Adrenal gland (tissue), 12 donors: ENCODE measurements around the gene SULF2. TPM values are rescaled to one million over a fixed set of nuclear protein-coding genes. Genes with fewer than 3 reads are reported as not detected.

Source experiments
- DNase-seq, 7 donors: peaks; one replicate each; pipeline ENCODE4 v3.0.0-alpha.2; 2019 to 2020
- H3K27ac ChIP-seq, 5 donors: fragments of 200-600 bp; sonication (generic) in 4 of 5; 1 replicate in 3 of 5; 2 replicates in 2 of 5; pipeline versions ENCODE4 v1.5.1 to v1.8.0; 2016 to 2020; ENCODE audit warnings: mild to moderate bottlenecking in 1 of 5
- H3K27me3 ChIP-seq: fragments of 200-600 bp; 2 replicates; pipeline ENCODE4 v1.8.0; 2021
- H3K36me3 ChIP-seq, 2 donors: fragments of 200-600 bp; replicated peaks in 1 of 2; 1 replicate in 1 of 2; 2 replicates in 1 of 2; pipeline versions ENCODE4 v1.5.1 to v1.8.0; 2018 to 2022
- H3K4me1 ChIP-seq, 2 donors: fragments of 200-600 bp; replicated peaks in 1 of 2; 1 replicate in 1 of 2; 2 replicates in 1 of 2; pipeline versions ENCODE4 v1.5.1 to v1.8.0; 2018 to 2021
- H3K4me3 ChIP-seq, 4 donors: fragments of 200-600 bp; sonication (generic) in 3 of 4; one replicate each; pipeline ENCODE4 v1.5.1; 2016 to 2018
- H3K9me3 ChIP-seq, 3 donors: fragments of 200-600 bp; sonication (generic) in 1 of 3; replicated peaks in 1 of 3; 1 replicate in 2 of 3; 2 replicates in 1 of 3; pipeline versions ENCODE4 v1.5.1 to v1.8.0; 2016 to 2021
- CTCF ChIP-seq, 6 experiments: fragments of 450-650 bp in 4 of 6; fragments of 200-600 bp in 2 of 6; sonication (generic) in 1 of 6; IDR thresholded peaks; 1 replicate in 5 of 6; 2 replicates in 1 of 6; pipeline versions ENCODE4 v1.5.1 to v1.8.0; 2016 to 2021; ENCODE audit warnings: antibody characterized with exemption in 6 of 6, mild to moderate bottlenecking in 2 of 6, moderate library complexity in 1 of 6
- POLR2A ChIP-seq, 2 donors: fragments of 450-650 bp; IDR thresholded peaks; one replicate each; pipeline ENCODE4 v1.6.1; 2017; ENCODE audit warnings: antibody characterized with exemption in 2 of 2, mild to moderate bottlenecking in 2 of 2, moderate library complexity in 1 of 2
- WGBS, 4 donors: extraction: QIAGEN DNeasy Blood & Tissue Kit in 2 of 4; methylation state at CpG; one replicate each; pipeline versions ENCODE4 v1.1.5 to v1.1.7; 2013 to 2017; 5-methylcytosine and 5-hydroxymethylcytosine counted together
- intact Hi-C, 2 donors: fragments of 100-400 bp; cut with DNase I; formaldehyde crosslinking; loops; one replicate each; pipeline versions ENCODE4 v1.14.1 to v1.15.0; 2022 to 2023
- polyA plus RNA-seq, 3 donors: library from polyadenylated mRNA; stranded (reverse); fragments of 200-250 nt in 2 of 3; fragments of 350-450 nt in 1 of 3; fragmentation: Illumina TruSeq in 1 of 3; extraction: RNeasy Lipid Tissue Mini Kit (QIAGEN cat#74804) in 1 of 3; gene quantifications; one replicate each; pipeline ENCODE4 v1.2.3, GENCODE V29; 2013 to 2014
- total RNA-seq, 9 donors: library from RNA; depleted of rRNA in 4 of 9; stranded (reverse); fragments of >200 nt in 4 of 9; fragments of 120-200 nt in 1 of 9; fragmentation: NEBNext Ultra II Directional in 1 of 9; extraction: Animal tissue kit (Norgen Biotek cat#: 25700) in 1 of 9; gene quantifications; one replicate each; pipeline versions ENCODE4 v1.1.0 to v1.2.4, GENCODE V29; 2013 to 2023
- donor health status: healthy with polysubstance abuse.
- donor health status: Bipolar disorder and iron deficiency.
- donor health status: DM: yes; HTN: yes; CAD: no.
- donor health status: DM: no; HTN: no; CAD: no.
- donor health status: DM: no; HTN: no; CAD: no.
- donor health status: DM: yes; HTN: yes; CAD: no.

SULF2 gene
- total and polyA plus RNA-seq, 12 donors = 13.5 to 42.5 (median 25.6) TPM

DNA sequence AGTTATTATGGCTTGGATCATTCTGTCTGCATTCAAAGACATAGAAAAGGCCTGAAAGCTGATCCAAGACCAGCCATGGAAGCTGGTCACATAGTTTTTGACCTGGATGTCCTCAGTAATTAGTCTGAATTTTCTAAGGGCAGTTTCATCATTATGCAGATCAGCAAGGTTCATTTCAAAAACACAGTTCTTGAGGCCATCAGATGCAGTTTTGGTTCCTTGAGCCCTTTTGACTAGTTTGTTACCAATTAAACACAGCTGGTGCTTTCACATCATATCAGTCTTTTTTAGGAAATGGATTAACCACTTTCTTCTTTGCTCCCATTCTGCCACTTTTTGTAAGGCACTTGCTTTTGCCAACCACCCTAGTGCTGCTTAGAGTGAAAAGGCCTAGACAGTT, 154.2 kb downstream of the SULF2 start:
- Histone ChIP-seq H3K27me3 (no peaks in the 10 kb centered on the region), H3K36me3 (peaks cover 0 to 29% of the 10 kb centered on the region in 2 donors), H3K4me1 (no peaks in the 10 kb centered on the region), H3K4me3 (no peak overlapping the region), H3K9me3 (no peaks in the 10 kb centered on the region), H3K27ac (no peak overlapping the region)
- TF ChIP-seq POLR2A (IDR thresholded peaks at IDR 0.05) (no peak), CTCF (IDR thresholded peaks at IDR 0.05) (no peak)
- DNase-seq = no peak
- intact Hi-C loops = no loop called here

DNA sequence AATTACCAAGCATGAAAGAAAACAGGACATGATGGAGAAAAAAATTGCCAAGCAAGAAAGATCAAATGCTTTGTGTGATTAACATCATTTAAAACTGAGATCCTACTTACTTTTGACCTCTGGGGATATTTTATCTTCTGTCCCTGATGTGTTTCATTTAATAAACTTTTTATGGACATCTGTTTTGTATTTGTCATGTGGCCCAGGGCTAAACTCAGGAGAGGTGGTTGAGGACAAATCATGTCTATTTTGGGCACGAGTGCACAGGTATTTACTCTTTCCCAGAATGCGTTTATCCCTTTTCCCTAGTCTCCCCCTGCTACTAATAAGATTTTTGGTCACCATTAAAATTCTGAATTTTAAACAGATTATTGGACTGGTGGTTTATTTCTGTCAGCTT, 155.4 kb downstream of the SULF2 start:
- no peak overlapping the region for H3K4me3 ChIP-seq
- H3K27ac ChIP-seq = no peak overlapping the region
- intact Hi-C loops = loop anchor here (10.0 kb wide), 3 partner anchors 225 to 435 kb away; no protein-coding TSS in a partner anchor
- WGBS, 4 donors = 84 to 98% (median 88%) methylated on average over 2 of the region's 2 CpGs
- no peak for DNase-seq
- H3K36me3 ChIP-seq = peaks cover 0 to 20% of the 10 kb centered on the region in 2 donors
- TF ChIP-seq POLR2A (IDR thresholded peaks at IDR 0.05) = no peak
- no peak for TF ChIP-seq CTCF (IDR thresholded peaks at IDR 0.05)
- no peaks in the 10 kb centered on the region for H3K9me3 ChIP-seq
- no peaks in the 10 kb centered on the region for H3K27me3 ChIP-seq
- H3K4me1 ChIP-seq = no peaks in the 10 kb centered on the region

GRCh38 chr20:47627540-47627939, 157.7 kb downstream of the SULF2 start:
- no peak overlapping the region for H3K4me3 ChIP-seq
- no peaks in the 10 kb centered on the region for H3K27me3 ChIP-seq
- no peak for DNase-seq
- WGBS, 4 donors = 79 to 99% (median 93%) methylated on average over 4 of the region's 4 CpGs
- H3K27ac ChIP-seq = no peak overlapping the region
- H3K9me3 ChIP-seq = no peaks in the 10 kb centered on the region
- TF ChIP-seq POLR2A (IDR thresholded peaks at IDR 0.05) = no peak
- TF ChIP-seq CTCF (IDR thresholded peaks at IDR 0.05) = no peak
- intact Hi-C loops = loop anchor here (10.0 kb wide), 3 partner anchors 223 to 433 kb away; no protein-coding TSS in a partner anchor
- no peaks in the 10 kb centered on the region for H3K4me1 ChIP-seq
- peaks cover 0 to 15% of the 10 kb centered on the region in 2 donors for H3K36me3 ChIP-seq

DNA sequence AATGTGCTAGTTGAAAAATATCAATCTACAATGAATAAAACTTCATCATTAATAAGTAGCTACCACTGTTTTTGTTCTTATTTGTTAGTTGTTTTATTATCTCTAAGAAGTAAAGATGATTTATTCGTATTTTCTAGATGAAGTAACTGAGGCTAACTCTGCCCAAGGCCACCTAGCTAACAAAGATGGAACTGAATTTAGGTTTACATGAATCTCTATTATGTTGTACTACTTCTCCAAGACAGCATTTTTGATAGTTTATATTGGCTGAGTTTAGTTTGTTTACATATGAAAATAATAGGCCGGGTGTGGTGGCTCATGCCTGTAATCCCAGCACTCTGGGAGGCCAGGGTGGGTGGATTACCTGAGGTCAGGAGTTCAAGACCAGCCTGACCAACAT, 162.1 kb downstream of the SULF2 start:
- no peaks in the 10 kb centered on the region for H3K9me3 ChIP-seq
- no peaks in the 10 kb centered on the region for H3K27me3 ChIP-seq
- no peaks in the 10 kb centered on the region for H3K4me1 ChIP-seq
- TF ChIP-seq POLR2A (IDR thresholded peaks at IDR 0.05) = no peak
- no peak for TF ChIP-seq CTCF (IDR thresholded peaks at IDR 0.05)
- intact Hi-C loops = loop anchor here (10.0 kb wide), 3 partner anchors 218 to 428 kb away; no protein-coding TSS in a partner anchor
- H3K4me3 ChIP-seq = no peak overlapping the region
- DNase-seq = no peak
- 75 to 83% (median 81%) methylated on average over 2 of the region's 2 CpGs for WGBS, 4 donors
- H3K36me3 ChIP-seq = peaks cover 0 to 9% of the 10 kb centered on the region in 2 donors
- no peak overlapping the region for H3K27ac ChIP-seq
